Suppressor macrophage treated with lipopolysaccharide for 1 hour (primary cell): ENCODE data around the gene TRPM2.

Experiments
- DNase-seq, 3 donors: peaks; one replicate each; pipeline ENCODE4 v3.0.0-alpha.2; 2020 to 2022

Gene TRPM2

DNA sequence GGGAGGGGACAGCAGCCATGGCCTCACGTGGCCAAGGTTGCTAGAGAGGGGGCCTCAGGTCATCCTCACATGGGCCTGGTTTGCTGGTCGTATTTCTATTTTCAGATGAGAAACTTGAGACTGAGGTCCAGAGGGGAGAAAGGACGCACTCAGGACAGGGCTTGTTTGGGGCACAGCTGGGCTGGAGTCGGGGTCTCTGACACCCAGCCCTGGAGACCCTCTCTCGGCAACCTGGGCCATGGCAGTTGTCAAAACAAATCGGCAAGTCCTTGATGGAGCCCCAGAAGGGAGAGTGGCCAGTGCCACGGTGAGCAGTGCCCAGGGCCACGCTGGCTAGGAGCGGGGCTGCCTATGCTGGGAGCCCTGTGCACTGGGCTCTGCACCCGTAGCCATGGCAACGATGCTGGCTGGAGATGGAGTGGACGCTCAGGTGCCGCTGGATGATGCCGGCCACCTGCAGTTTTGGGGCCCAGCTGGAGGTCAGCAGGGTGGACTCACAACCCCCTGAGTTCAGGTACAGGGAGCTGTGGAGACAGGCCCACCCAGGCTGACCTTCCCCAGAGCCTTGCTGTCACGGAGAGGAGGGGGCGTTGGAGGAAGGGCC, 113.0 kb downstream of the TRPM2 start:
- DNase-seq: no peak

DNA sequence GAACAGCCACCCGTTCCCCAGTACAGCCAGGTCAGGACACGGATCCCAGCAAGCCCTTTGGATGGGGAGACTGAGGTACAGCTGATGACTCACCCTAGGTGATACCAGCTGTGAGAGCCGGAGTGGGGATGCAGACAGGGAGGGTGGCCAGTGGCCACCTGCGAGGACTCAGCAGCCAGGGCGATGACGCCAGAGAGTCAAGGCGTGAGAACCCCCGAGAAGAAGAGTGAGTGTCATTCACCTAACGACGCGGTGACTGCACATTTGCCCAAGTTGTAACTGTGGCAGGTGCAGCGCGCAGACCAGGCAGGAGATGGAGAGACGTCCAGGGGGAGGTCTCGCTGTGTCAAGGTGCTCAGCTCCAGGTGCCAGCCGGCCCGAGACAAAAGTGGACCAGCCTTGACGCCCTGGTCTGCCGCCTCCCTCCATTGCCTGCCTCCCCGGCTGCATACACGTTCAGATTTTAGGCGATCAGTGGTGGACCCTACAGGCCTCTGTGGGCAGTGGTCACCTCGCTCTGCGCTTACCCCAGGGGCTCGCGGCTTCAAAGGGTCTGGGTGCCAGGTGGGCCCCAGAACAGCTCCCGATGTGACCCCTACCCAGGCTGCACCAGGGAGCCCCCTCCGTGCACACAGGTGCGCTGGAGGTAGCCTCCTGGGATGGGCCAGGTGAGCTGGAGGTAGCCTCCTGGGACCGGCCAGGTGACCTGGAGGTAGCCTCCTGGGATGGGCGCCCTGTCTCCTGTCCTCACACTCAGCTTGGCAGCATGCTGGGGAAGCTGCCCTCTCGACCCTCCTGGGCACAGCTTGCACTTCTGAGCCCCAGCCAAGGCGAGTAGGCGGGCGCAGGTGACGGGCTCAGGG, 113.8 kb downstream of the TRPM2 start:
- DNase-seq: no peak

DNA sequence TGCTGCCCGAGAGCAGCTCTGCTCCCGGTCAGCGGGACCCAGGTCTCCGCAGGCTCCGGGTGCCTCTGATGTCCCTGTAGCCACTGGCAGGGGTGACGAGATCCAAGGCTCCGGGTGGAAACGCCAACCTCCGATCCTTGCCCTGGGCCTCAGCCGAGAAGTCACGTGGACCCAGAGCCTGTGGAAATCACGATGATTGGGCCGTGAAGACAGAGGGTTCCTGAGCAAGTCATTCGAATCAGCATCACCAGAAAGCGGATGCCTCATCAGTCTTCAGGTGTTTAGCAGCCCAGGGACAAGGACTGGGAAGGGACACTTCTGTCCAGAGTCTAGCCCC, 114.4 kb downstream of the TRPM2 start:
- DNase-seq: no peak

DNA sequence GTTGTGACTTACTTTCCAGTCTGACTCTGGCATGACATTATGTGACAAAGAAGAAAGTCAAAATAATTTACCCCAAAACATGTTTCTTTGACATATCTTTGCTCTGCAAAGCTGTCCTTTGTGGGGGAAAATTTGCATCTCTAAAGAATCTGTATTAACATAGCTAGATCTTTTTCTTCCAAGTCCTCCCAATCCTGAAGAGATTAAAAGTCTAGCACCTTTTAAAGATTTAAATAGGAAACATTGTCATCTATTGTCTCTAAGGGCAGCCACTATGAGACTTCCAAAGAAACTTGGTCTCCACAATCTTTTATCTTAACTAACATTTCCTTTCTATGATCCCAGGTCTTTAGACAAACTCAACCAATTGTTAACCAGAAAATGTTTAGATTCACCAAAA, 117.9 kb downstream of the TRPM2 start:
- no peak for DNase-seq

DNA sequence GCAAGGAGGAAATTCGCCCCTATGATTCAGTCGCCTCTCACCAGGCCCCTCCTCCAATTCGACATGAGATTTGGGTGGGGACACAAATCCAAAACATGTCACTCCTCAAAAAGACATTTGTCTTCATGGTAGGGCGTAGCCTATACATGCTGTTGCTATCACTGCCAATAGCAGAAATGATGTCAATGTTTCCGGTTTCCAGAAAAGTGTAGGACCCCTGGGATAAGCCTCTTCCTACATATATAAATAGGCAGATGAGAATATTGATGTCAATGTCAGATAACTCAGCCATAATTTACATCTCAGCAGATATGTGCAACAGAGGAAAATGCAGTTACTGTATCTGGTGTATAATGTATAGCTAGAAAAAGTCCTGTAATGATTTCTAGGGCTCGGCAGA, 118.6 kb downstream of the TRPM2 start:
- DNase-seq: no peak

DNA sequence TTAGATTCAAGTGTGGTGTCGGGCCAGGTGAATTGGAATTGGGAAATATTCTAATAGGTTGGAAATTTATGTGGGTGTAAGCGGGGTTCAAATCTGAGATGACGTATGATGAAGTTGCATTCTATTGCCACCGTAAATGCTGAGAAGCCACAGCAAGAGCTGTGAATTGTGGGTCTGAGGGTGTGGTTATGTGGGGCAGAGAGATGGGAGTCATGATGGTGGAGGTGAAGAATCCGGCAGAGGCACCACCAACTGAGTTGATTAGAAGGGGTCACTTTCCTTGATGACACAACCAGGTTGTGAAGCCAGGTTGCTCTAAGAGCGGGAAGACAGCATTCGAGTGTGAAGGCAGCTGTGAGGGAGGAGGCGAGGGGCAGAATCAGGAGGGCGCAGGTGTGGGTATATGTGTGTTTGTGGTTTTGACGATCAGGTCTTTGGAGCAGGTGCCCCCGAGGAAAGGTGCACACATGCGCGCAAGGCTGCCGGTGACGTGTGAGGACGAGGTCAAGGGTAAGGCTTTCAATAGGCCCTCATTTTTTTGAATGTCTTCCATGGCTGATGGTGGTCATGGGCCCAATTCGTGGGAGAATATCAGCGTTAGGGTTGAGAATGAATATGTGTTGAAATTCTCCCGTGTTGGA, 120.6 kb downstream of the TRPM2 start:
- DNase-seq: no peak

DNA sequence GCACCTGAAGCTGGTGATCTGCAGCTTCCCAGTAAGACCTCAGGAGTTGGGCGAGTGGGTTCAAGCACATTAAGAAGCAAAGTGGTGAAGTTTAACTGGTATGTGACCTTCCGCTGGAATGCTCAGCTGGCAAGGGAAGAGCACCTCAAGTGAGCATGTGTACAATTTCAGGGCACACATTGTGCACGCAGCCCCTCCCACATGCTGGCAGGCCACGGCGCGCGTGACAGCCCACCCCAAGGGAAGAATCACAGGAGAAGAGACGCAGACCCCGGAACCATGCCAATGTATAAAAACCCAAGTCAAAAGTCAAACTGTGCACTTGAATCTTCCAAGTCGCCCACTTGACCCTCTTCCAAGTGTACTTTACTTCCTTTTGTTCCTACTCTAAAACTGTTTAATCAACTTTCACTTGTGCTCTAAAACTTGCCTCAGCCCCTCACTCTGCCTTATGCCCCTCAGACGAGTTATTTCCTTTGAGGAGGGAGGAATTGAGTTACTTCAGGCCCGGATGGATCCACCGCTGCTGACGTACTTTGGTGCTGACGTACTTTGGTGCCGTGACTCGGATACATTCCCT, 121.9 kb downstream of the TRPM2 start:
- DNase-seq: no peak

DNA sequence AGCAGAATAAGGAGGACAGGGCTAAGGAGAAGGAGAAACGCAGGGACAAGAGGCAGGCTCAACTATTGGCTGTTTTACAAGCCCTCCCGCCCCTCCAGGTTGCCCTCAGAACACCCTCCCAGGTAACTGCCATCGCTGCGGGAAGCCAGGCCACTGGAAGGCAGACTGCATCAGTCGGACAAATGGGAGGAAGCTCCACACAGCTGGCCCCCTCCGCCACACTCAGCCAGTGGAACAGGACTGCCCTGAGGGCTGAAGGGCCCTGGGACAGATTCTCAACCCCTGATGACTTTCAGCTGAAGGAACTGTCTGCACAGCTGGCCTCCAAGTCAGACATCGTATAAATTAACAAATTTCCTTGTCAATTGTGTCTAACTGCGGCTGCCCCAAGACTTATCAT, 123.7 kb downstream of the TRPM2 start:
- no peak for DNase-seq

DNA sequence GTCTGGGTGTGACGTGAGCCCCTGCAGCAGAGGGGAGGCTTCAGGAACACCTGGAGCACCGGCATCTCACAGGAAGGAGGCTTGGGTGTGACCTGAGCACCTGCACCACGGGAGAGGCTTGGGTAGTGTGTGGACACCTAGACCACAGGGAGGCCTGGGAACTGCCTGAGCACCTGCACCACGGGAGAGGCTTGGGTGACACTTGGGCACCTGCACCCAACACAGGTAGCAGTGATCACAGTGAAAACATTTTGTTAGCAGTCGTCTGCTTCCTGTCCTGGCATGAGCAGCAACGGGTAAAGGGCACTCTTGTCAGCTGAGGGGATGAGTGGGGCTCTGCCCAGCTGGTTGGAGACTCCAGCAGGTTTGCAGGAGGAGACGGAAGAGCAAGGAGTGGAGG, 124.3 kb downstream of the TRPM2 start:
- no peak for DNase-seq

DNA sequence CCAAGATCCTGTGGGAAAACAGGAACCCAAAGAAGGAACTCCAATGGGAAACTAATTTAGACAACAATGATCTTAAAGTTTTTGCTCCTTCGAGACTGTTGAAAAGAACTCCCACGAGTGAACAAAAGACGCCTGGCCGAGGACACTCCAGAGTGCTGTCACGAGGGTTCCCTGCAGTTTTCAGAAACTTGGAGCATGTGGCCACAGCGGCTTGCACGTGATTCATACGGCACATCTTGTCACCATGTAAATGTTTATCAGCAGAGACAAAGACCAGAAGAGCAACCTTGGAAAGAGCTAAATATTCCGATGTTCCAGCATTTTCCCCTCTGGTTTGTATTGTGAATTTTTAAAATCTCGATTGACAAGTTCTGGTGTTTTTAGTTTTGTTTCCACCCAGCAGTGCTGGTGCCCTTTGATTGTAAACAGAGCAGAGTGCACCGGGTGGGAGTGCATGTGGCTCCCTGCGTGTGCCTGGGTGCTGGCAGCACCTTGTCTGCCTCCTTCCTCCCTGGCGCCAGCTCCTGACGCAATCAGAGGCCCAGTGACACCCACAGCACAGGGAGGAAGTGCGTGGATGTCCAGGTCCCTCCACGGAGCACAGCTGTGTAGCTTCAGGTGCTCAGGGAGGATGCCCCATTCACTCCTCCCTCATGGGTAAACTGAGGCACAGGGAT, 124.8 kb downstream of the TRPM2 start:
- DNase-seq: no peak

DNA sequence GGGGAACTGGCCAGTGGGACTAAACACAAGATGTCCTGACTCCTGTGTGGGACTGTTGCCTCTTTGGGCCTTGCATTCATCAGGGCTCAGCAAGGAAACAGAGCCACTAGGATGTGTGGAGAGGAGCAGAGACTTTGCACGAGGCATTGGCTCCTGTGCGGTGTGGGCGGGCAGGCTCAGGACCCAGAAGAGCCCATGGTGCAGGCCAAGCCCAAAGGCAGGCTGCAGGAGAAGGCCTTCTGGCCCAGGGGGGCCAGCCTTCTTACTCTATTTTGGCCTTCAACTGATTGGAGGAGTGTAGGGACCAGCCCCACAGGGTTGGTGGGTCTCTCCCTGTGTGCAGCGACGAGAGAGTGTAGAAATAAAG, 125.4 kb downstream of the TRPM2 start:
- no peak for DNase-seq

DNA sequence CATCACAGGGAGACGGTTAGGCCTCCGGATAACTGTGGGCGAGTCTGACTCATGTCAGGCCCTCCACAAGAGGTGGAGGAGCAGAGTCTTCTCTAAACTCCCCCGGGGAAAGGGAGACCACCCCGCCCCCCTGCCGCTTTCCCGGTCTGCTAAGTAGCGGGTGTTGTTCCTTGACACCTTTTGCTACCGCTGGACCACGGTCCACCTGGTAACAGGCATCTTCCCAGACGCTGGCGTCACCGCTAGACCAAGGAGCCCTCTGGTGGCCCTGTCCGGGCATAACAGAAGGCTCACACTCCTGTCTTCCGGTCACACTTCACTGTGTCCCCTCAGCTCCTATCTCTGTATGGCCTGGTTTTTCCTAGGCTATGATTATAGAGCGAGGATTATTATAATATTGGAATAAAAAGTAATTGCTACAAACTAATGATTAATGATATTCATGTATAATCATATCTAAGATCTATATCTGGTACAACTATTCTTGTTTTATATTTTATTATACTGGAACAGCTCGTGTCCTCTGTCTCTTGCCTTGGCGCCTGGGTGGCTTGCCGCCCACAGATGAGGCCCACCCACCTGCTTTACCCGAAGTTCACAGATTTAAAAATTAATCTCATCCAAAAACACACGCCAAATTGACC, 126.3 kb downstream of the TRPM2 start:
- DNase-seq: peak in 2 of 3 donors; percentile 28 to 31

DNA sequence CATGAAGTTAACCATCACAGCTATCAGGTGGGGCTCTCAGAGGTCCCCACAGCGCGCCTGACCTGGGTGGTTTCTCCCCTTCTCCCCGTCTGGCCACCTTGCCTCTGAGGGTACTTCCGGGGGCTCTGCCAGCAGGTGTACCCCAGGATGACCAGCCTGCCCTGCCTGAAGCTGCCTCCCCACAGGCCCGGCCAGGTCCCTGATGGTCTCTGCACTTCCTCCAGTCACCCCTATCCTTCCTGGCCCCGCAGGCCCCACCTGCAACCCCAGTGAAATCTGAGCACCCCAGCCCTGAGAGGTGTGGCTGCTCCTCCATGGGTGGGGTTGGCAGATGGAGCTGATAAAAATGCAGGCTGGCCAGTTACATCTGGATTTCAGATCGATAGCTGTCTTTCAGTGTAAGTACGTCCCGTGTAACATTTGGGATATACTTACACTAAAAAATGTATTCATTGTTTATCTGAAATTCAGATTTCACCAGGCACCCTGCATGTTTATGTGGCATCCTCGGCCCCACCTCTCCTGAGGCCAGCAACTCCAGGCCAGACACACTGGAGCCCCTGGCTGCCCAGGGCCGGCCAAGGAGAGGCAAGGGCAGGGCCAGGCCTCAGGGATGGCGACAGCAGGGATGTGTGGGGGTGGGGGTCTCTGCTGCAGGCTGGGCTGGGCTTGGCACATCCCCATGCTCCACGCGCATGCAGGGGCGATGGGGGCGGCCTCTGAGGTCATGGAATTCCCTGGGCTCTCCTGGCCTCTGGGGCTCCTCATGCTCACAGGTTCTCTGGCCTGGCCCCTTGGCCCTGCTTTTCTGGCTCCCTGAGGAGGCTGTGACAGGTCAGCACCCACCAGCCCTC, 127.0 kb downstream of the TRPM2 start:
- no peak for DNase-seq

DNA sequence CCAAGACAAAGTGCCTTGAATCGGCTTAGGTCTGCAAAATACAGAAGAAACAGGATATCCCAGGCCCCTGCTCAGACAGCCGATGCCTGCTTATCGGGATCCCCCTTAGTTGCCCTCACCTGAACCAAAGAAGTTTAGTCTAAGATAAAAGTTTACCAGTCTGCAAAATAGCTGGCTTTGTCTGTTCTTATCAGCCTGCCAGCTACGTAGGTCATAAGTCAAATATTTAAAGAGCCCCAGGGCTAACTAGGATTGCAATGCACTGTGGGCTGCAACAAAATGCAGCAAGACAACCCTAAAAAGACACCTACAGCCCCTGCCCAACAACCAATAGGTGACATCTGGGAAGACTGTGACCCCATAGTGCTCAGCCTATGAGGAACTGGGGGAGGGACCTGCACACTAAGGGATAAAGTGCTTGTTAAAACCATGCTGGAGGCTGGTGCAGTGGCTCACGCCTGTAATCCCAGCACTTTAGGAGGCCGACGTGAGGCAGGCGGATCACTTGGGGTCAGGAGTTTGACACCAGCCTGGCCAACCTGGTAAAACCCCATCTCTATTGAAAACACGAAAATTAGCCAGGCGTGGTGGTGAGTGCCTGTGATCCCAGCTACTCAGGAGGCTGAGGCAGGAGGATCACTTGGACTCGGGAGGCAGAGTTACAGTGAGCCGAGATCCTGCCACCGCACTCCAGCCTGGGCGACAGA, 129.3 kb downstream of the TRPM2 start:
- DNase-seq: no peak

DNA sequence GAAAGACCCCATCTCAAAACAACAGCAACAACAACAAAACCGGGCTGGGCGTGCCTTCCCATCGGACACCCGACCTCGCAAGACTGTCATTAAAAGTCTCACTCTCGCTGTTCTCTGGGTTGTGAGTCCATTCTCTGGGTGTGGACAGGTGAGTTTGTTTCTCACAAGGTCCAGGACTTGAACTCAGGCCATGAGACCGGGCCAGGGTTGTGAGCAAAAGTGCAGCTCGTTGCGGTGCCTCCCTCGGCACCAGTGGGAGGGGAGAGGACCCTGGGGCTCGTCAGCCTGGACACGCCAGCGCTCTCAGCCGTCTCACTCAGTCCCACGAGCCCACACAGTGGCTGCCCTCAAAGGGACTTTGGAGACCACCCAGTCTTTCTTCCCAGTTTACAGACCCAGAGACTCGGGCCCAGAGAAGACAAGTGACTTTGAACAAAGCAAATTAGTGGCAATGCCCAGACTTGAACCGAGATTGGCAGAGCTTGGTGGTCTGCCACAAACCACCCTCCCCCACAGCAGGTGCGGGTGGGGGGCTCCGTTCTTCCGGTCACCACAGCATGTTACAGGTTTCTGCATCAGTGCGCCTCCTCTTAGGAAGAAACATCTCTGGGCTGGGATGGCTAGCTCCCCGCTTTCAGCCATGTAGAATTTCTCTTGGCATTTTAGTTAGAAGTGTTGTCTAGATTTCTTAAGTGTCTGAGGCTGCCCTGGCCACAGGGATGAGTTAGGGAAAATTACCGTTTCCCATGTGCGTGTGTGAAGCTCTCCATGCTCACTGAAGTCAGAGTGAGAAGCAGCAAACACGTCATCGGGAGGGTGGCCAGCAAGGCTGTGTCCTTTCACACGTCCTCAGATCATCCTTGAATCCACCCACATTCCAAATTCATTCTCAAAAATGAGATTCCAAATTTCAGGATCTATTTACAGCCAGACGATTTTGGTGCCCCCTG, 130.1 kb downstream of the TRPM2 start:
- DNase-seq: no peak

DNA sequence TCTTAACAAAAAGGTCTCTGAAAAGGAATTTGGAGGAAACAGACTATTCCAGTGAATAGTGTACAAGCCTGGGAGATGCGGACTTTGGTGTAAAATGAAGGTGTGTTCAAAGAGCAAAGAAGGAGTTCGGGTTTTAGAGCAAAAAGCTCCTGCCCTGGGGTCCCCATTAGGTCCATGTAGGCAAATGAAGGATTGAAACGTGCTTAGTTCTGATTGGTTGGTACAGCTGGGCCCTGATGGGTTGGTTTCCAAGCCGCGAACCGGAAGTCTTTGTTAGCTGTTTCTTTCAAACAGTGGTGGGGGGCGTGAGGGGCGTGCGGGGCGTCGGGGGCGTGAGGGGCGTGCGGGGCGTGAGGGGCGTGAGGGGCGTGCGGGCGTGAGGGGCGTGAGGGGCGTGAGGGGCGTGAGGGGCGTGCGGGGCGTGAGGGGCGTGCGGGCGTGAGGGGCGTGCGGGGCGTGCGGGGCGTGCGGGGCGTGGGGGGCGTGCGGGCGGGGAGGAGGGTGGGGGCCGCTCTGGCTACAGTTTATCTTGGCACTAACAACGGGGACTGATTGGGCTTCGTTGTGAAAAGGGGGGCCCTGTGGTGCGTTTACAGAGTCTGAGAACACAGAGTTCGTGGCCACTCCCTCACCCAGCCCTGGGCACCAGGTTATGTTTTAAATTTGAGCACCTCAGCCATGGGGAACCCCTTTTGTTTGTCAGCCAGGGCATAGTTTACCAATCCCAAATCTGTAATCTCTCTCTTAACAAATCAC, 131.3 kb downstream of the TRPM2 start:
- no peak for DNase-seq

DNA sequence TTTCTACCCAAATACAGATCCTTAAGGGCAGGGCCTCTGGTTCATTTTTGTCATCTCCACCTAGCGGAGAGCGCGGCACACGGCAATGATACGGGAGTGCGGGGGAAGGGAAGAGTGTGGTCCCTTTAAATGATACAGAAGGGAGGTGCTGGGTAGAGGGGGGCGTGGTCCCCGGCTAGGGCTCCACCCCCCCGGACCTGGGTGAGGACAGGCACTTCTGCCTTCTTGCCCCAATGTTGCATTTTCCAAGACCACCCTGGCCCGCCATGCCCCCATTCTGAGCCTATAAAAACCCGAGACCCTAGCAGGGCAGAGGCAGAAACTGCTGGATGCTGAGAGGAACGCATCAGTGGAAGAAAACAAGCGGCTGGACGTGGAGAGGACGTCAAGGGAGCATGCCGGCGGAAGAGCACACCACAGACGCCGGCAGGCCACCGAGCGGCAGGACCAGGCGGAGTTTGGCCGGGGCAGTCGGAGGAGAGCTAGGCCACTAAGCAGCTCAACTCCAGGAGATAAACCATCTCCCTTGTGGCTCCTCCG, 131.9 kb downstream of the TRPM2 start:
- DNase-seq: peak in 1 of 3 donors; percentile 17

DNA sequence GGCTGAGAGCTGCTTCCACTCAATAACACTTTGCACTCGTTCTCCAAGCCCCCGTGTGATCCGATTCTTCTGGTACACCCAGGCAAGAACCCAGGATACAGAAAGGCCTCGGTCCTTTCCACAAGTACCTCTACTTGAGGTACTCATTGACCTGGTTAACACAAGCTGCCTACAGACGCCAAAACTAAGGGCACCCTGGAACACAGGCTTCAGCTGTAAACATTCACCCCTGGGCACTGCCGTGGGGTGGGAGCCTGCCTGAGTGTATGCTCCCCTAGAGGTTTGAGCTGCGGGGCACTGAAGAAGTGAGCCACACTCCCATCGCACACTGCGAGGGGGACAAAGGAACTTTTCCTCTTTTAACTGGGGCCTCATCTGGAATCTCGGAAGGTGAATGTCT, 132.4 kb downstream of the TRPM2 start:
- DNase-seq: no peak

DNA sequence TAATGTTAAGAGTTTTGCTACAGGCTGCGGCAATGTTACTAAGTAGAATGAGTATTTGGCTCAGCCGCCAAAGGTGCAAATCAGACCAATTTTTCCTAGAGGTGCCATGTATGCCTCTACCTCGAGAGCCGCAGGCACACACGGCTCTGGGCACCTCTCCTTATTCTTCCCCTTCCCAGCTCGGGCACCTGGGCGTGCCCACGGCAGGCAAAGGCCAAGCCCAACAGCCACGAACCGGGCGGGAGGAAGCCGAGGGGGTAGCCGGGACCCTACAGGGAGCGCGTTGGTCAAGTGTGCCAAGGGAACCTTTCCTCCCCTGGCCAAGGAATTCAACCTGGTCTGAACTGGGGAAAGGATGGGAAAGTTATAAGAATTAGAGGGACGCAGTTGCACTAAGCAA, 132.9 kb downstream of the TRPM2 start:
- DNase-seq: no peak
